GM23248 (cell line): ENCODE measurements around the gene TMCC1. TPM values are rescaled to one million over a fixed set of nuclear protein-coding genes. Genes with fewer than 3 reads are reported as not detected.
A peak's percentile ranks its signal among the peaks of the same experiment; 100 is the strongest.
"Not testable (repeated sequence)": the region's sequence is repeated elsewhere in the genome, so short reads cannot be mapped to it uniquely, and the experiment has no call there.

Source experiments
- DNase-seq: peaks from one replicate; pipeline ENCODE4 v3.0.0-alpha.2; 2015
- H2AFZ ChIP-seq: fragments of 200-600 bp; sonication (generic); 2 replicates; pipeline ENCODE4 v1.6.1; 2016; ENCODE audit warnings: antibody characterized with exemption
- H3F3A ChIP-seq: fragments of 200-600 bp; sonication (generic); 2 replicates; pipeline ENCODE4 v1.6.1; 2016; ENCODE audit warnings: mild to moderate bottlenecking, antibody characterized with exemption, mixed run types; ENCODE audit not compliant: insufficient read depth
- H3K27ac ChIP-seq: fragments of 200-600 bp; sonication (generic); 2 replicates; pipeline ENCODE4 v1.5.1; 2016; ENCODE audit warnings: mild to moderate bottlenecking
- H3K27me3 ChIP-seq: fragments of 200-600 bp; sonication (generic); replicated peaks from 2 replicates; pipeline ENCODE4 v1.6.1; 2016; ENCODE audit warnings: mild to moderate bottlenecking; ENCODE audit not compliant: insufficient read depth
- H3K36me3 ChIP-seq: fragments of 200-600 bp; sonication (generic); 2 replicates; pipeline ENCODE4 v1.6.1; 2016; ENCODE audit warnings: low read depth, mild to moderate bottlenecking
- H3K4me1 ChIP-seq: fragments of 200-600 bp; sonication (generic); 2 replicates; pipeline ENCODE4 v1.6.1; 2016; ENCODE audit warnings: mild to moderate bottlenecking; ENCODE audit not compliant: insufficient read depth
- H3K4me2 ChIP-seq: fragments of 200-600 bp; sonication (generic); one replicate; pipeline ENCODE4 v1.6.1; 2016; ENCODE audit warnings: mild to moderate bottlenecking; ENCODE audit not compliant: unreplicated experiment
- H3K4me3 ChIP-seq: fragments of 200-600 bp; sonication (generic); 2 replicates; pipeline ENCODE4 v1.5.1; 2016; ENCODE audit warnings: mild to moderate bottlenecking
- H3K79me2 ChIP-seq: fragments of 200-600 bp; sonication (generic); 2 replicates; pipeline ENCODE4 v1.6.1; 2016; ENCODE audit warnings: mild to moderate bottlenecking; ENCODE audit not compliant: insufficient read depth
- H3K9ac ChIP-seq: fragments of 200-600 bp; sonication (generic); 2 replicates; pipeline ENCODE4 v1.6.1; 2016; ENCODE audit warnings: mild to moderate bottlenecking
- H3K9me2 ChIP-seq: fragments of 200-600 bp; sonication (generic); 2 replicates; pipeline ENCODE4 v1.6.1; 2016; ENCODE audit warnings: mixed run types, mild to moderate bottlenecking, moderate library complexity; ENCODE audit not compliant: insufficient read depth
- H3K9me3 ChIP-seq: fragments of 200-600 bp; sonication (generic); one replicate; pipeline ENCODE4 v1.6.1; 2017; ENCODE audit warnings: low read depth
- H4K20me1 ChIP-seq: fragments of 200-600 bp; sonication (generic); 2 replicates; pipeline ENCODE4 v1.6.0; 2016; ENCODE audit not compliant: insufficient read depth
- EZH2 ChIP-seq: fragments of 200-600 bp; sonication (generic); IDR thresholded peaks from 2 replicates; pipeline ENCODE4 v1.6.1; 2018; ENCODE audit warnings: antibody characterized with exemption, mild to moderate bottlenecking; ENCODE audit not compliant: insufficient read depth, poor library complexity, severe bottlenecking
- EZH2phosphoT487 ChIP-seq: fragments of 200-600 bp; sonication (generic); IDR thresholded peaks from 2 replicates; pipeline ENCODE4 v1.6.1; 2018; ENCODE audit warnings: antibody characterized with exemption, moderate library complexity, mild to moderate bottlenecking, low read depth; ENCODE audit not compliant: insufficient read depth
- WGBS, 2 experiments: methylation state at CpG; one replicate each; pipeline ENCODE4 v1.1.6; 2015 to 2017; ENCODE audit warnings: low lambda C conversion rate in 2 of 2, low coverage in 1 of 2; ENCODE audit errors: missing lambda C conversion rate in 2 of 2; 5-methylcytosine and 5-hydroxymethylcytosine counted together
- in situ Hi-C: fragments of 300-500 bp; cut with MboI; formaldehyde crosslinking; loops from 2 replicates; pipeline ENCODE4 v1.15.0; 2020
- polyA plus RNA-seq: library from polyadenylated mRNA; unstranded; fragments of >200 nt; fragmentation: Nextera tagmentation; extraction: Ambion mirVana; gene quantifications from 2 replicates; pipeline ENCODE4 v1.2.1, GENCODE V29; 2016
- total RNA-seq: library from RNA; depleted of rRNA; stranded (reverse); fragments of >200 nt; shearing (Covaris generic); gene quantifications from 2 replicates; pipeline ENCODE4 v1.2.3, GENCODE V29; 2014

The TMCC1 gene
- total and polyA plus RNA-seq, 2 experiments from 2014 or later, result 4.0 to 11.1 TPM

DNA sequence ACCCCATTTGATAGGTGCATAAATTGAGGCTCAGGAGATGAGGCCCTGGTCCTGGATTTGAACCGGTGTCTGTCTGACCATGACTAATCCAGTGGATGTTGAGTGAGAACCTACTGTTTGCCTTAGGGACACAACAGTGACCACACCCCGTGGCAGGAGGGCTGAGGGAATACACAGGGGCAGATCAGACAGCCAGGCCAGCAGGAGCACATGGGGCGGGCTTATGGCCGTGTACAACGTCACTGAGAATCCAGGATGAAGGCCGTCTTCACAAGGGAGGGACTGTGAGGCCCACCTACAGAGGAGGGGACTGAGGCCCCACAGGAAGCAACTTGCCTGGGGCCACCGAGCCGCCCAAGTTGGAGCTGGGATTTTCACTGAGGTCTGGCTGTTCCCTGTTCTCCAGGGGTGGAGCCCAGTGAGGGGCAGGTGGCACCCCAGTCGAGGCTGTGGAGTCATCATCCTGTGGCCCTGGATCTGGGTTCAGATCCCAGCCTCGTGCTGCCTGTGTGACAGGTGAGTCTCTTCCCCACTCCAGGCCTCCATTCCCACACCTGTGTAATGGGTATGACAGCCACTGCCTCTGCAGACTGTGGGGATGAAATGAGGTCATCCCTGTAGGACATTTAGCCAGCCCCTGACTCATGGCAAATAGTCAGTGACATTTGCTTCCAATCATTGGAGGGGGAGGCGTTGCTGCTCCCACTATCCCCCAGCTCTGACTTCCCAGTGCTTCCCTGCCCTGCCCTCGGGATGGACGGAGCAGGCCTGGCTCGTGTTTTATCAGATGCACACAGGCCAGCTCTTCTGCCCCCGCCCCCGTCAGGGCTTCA is 280.8 kb downstream of the TMCC1 start:
- Histone ChIP-seq H3K9me3 (no peaks in the 10 kb centered on the region), H3K4me3 (no peak overlapping the region), H3F3A (peaks cover 25% of the 10 kb centered on the region; the same call in 1 of the 2 replicates), H3K27ac (peak overlapping the region; percentile 68), H3K9ac (peak overlapping the region; percentile 27; the same call in 1 of the 2 replicates), H4K20me1 (no peaks in the 10 kb centered on the region), H3K4me2 (peak overlapping the region; percentile 25), H3K36me3 (no peaks in the 10 kb centered on the region), H3K9me2 (no peaks in the 10 kb centered on the region), H2AFZ (peak overlapping the region; percentile 70; the same call in 1 of the 2 replicates), H3K79me2 (no peaks in the 10 kb centered on the region), H3K27me3 (no peaks in the 10 kb centered on the region), H3K4me1 (peaks cover 34% of the 10 kb centered on the region)
- DNase-seq, result peak; percentile 81
- in situ Hi-C loops, result no loop called here
- 43% methylated on average over 16 of the region's 16 CpGs for WGBS, 2 experiments
- no peak for TF ChIP-seq EZH2phosphoT487
- no peak for TF ChIP-seq EZH2

DNA sequence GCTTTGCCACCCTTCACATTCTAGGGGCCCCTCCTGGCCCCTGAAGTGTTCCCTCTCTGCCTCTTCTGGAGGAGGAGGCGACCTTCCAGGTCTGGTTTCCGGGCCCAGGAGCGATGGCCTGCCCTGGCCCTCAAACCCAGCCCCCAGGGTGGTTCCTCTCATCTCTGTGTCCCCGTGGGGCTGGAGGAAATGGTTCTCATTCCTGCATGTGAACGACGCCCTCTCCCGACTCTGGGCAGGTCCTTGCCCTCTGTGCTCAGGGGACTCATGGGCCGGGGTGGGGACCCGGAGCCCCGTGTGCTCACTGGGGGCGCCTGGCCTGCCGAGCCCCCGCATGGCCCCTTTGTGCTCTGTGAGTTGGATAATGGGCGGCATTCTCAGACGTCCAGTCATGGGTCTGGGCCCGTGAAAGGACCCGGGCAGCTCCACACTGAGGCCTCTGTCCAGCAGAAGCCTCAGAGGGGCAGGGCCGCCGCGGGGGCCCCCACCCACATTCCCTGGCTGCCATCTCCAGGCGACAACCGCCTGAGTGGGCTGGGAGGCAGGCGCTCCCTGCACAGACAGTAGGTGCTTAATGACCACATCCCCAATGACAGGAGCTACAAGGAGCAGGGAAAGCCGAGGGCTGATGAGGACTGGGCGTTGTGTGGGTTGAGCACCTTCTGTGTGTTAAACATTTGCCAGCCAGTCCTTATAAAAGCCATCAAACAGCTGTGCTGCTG is 281.5 kb downstream of the TMCC1 start:
- H3K27ac ChIP-seq, result peak overlapping the region; percentile 68
- peak overlapping the region; percentile 70 for H2AFZ ChIP-seq

DNA sequence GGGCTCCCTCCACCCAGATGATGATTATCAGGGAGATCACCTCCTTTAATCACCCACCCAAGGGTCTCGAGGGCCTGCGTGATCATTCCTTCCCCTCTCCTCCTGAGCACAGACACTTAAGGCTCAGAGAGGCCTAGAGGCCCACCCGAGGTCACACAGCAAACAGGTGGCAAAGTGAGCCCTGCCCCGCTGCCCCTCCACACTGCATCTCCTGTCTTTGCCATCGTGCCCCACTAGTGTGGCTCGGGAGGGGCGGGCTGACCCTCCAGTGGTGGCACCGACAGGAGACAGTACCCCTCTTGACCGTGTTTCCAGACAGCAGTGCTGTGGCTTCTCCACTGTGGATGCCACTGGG is 282.1 kb downstream of the TMCC1 start:
- TF ChIP-seq EZH2, result no peak
- TF ChIP-seq EZH2phosphoT487, result no peak
- Histone ChIP-seq H3K4me1 (peaks cover 33% of the 10 kb centered on the region), H3F3A (peaks cover 17% of the 10 kb centered on the region; the same call in 1 of the 2 replicates), H3K4me3 (no peak overlapping the region), H4K20me1 (no peaks in the 10 kb centered on the region), H3K79me2 (no peaks in the 10 kb centered on the region), H3K9me2 (no peaks in the 10 kb centered on the region), H2AFZ (peak overlapping the region; percentile 70), H3K9me3 (no peaks in the 10 kb centered on the region), H3K27ac (peak overlapping the region; percentile 68), H3K36me3 (no peaks in the 10 kb centered on the region), H3K27me3 (no peaks in the 10 kb centered on the region), H3K9ac (peak overlapping the region; percentile 27; the same call in 1 of the 2 replicates), H3K4me2 (peak overlapping the region; percentile 25)
- no peak for DNase-seq
- in situ Hi-C loops, result no loop called here
- 81% methylated on average over 9 of the region's 9 CpGs for WGBS, 2 experiments

More for the DNA sequence above, 281.5 kb downstream of the TMCC1 start:
- Histone ChIP-seq H3K4me3 (no peak overlapping the region), H3K9me3 (no peaks in the 10 kb centered on the region), H3K9me2 (no peaks in the 10 kb centered on the region), H3K79me2 (no peaks in the 10 kb centered on the region), H3K4me2 (peak overlapping the region; percentile 25), H3K36me3 (no peaks in the 10 kb centered on the region), H3K27me3 (no peaks in the 10 kb centered on the region), H3F3A (peaks cover 19% of the 10 kb centered on the region; the same call in 1 of the 2 replicates), H4K20me1 (no peaks in the 10 kb centered on the region), H3K4me1 (peaks cover 37% of the 10 kb centered on the region), H3K9ac (peak overlapping the region; percentile 27; the same call in 1 of the 2 replicates)
- DNase-seq, result peak; percentile 84
- in situ Hi-C loops, result no loop called here
- no peak for TF ChIP-seq EZH2phosphoT487
- TF ChIP-seq EZH2, result no peak
- WGBS, 2 experiments, result 15 to 16% methylated on average over 25 of the region's 25 CpGs

DNA sequence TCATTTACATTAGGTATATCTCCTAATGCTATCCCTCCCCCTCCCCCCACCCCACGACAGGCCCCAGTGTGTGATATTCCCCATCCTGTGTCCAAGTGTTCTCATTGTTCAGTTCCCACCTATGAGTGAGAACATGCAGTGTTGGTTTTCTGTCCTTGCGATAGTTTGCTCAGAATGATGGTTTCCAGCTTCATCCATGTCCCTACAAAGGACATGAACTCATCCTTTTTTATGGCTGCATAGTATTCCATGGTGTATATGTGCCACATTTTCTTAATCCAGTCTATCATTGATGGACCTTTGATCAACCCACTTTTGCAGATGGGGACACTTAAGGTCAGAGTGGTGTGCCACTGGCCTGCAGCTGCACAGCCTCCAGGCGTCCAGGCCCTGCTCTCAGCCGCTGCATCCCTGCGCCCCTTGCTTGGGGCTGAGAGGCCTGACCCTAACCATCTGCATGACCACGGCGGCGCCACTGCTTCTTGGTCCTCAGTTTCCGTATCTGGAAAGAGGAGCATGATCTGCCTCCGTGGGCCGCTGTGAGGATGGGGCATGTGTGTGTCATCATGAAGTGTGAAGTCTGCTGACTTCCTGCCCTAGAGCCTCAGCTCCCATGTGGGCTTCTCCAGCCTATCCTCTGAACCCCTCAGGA is 282.6 kb downstream of the TMCC1 start:
- H3K4me2 ChIP-seq, H2AFZ ChIP-seq, H3K27me3 ChIP-seq, H3K36me3 ChIP-seq, H3K4me3 ChIP-seq, H3K9me2 ChIP-seq, H3K79me2 ChIP-seq, H3K9me3 ChIP-seq, in situ Hi-C loops, H4K20me1 ChIP-seq, H3K9ac ChIP-seq, H3K27ac ChIP-seq: not testable (repeated sequence)
- DNase-seq, result peak; percentile 23
- WGBS, 2 experiments, result 96 to 99% methylated on average over 11 of the region's 11 CpGs
- Histone ChIP-seq H3F3A (peaks cover 12% of the 10 kb centered on the region; the same call in 1 of the 2 replicates), H3K4me1 (peaks cover 31% of the 10 kb centered on the region)
